Measurements from ENCODE around the gene YES1. TPM values are rescaled to one million over a fixed set of nuclear protein-coding genes. Genes with fewer than 3 reads are reported as not detected.

Gene YES1
- total RNA-seq, 1 experiment from 2014 or later, result 84.5 TPM

- Histone ChIP-seq H2AFZ (ENCODE audit: low read depth, low read length, poor library complexity, severe bottlenecking) (no peak overlapping the region), H3K27me3 (ENCODE audit: insufficient read depth, low read length) (no peaks in the 10 kb centered on the region), H4K20me1 (ENCODE audit: insufficient read depth) (no peaks in the 10 kb centered on the region), H3K9ac (ENCODE audit: low read length) (no peak overlapping the region), H3K4me1 (ENCODE audit: control insufficient read depth in 1 of 2, insufficient read depth in 2 of 2, low read length in 2 of 2) (peaks cover 5 to 9% of the 10 kb centered on the region in 2 experiments; a peak in 2 of 4 replicates), H3K9me2 (ENCODE audit: insufficient read depth) (no peaks in the 10 kb centered on the region), H3K79me2 (ENCODE audit: insufficient read depth, low read length) (no peaks in the 10 kb centered on the region), H3K36me3 (ENCODE audit: control insufficient read depth in 1 of 2, insufficient read depth in 2 of 2, low read length in 2 of 2) (no peaks in the 10 kb centered on the region), H3K4me2 (ENCODE audit: low read length) (no peak overlapping the region), H3K9me3 (ENCODE audit: control insufficient read depth in 1 of 2, insufficient read depth in 1 of 2, low read depth in 1 of 2, low read length in 2 of 2) (no peaks in the 10 kb centered on the region), H3K4me3 (replicated peaks in 1 of 2; ENCODE audit: low read depth in 1 of 2, low read length in 2 of 2) (no peak overlapping the region), H3K27ac (ENCODE audit: low read depth, low read length) (no peak overlapping the region)
- ChIA-PET POLR2A (no interaction called here), RAD21 (ENCODE audit: low non-redundant PET in 1 of 2, low total read pairs in 2 of 2, uncharacterized antibody in 2 of 2, unreplicated experiment in 2 of 2) (no interaction called here), CTCF (interaction anchor here (1.4 kb wide), 2 partner anchors 83 to 202 kb away, joined by 3 to 5 read pairs; no protein-coding TSS in a partner anchor)
- ATAC-seq (no peak), DNase-seq (ENCODE audit: low read depth, low spot score) (no peak)
- no TSS peak for BruUV-seq (replicated peaks)
- intact Hi-C loops (cut with micrococcal nuclease), result no loop called here
- no peak for TF ChIP-seq RAD21 (IDR thresholded peaks at IDR 0.05; ENCODE audit: low read depth)
Measured at GRCh38 chr18:825891-826585, 14.0 kb upstream of the YES1 start.

GRCh38 chr18:824179-824578 lies 12.1 kb upstream of the YES1 start:
- TF ChIP-seq RAD21 (IDR thresholded peaks at IDR 0.05; ENCODE audit: low read depth) (no peak), JUND (IDR thresholded peaks at IDR 0.05) (no peak), ZBTB33 (IDR thresholded peaks at IDR 0.05; ENCODE audit: extremely low read depth, insufficient replicate concordance, low read length) (no peak), ELF1 (IDR thresholded peaks at IDR 0.05; ENCODE audit: borderline replicate concordance, low read depth) (no peak), ZFX (IDR thresholded peaks at IDR 0.05) (no peak), ATF3 (IDR thresholded peaks at IDR 0.05) (no peak), SRF (IDR thresholded peaks at IDR 0.05; ENCODE audit: low read depth) (no peak), REST (IDR thresholded peaks at IDR 0.05; ENCODE audit: low read depth) (no peak), POLR2AphosphoS5 (IDR thresholded peaks at IDR 0.05; ENCODE audit: low read depth, low read length) (no peak), POLR2A (IDR thresholded peaks at IDR 0.05; ENCODE audit: borderline replicate concordance, extremely low read depth, insufficient read depth, insufficient read length) (no peak), FOSL1 (IDR thresholded peaks at IDR 0.05; ENCODE audit: low read depth) (no peak), EGR1 (IDR thresholded peaks at IDR 0.05; ENCODE audit: low read depth) (no peak)
- Histone ChIP-seq H3K4me2 (ENCODE audit: low read length) (no peak overlapping the region), H3K36me3 (ENCODE audit: control insufficient read depth in 1 of 2, insufficient read depth in 2 of 2, low read length in 2 of 2) (no peaks in the 10 kb centered on the region), H3K9ac (ENCODE audit: low read length) (no peak overlapping the region), H3K79me2 (ENCODE audit: insufficient read depth, low read length) (no peaks in the 10 kb centered on the region), H3K9me3 (ENCODE audit: control insufficient read depth in 1 of 2, insufficient read depth in 1 of 2, low read depth in 1 of 2, low read length in 2 of 2) (no peaks in the 10 kb centered on the region), H4K20me1 (ENCODE audit: insufficient read depth) (no peaks in the 10 kb centered on the region), H3K27ac (ENCODE audit: low read depth, low read length) (no peak overlapping the region), H3K4me3 (replicated peaks in 1 of 2; ENCODE audit: low read depth in 1 of 2, low read length in 2 of 2) (no peak overlapping the region), H3K27me3 (ENCODE audit: insufficient read depth, low read length) (no peaks in the 10 kb centered on the region), H3K9me2 (ENCODE audit: insufficient read depth) (no peaks in the 10 kb centered on the region), H3K4me1 (ENCODE audit: control insufficient read depth in 1 of 2, insufficient read depth in 2 of 2, low read length in 2 of 2) (no peaks in the 10 kb centered on the region), H2AFZ (ENCODE audit: low read depth, low read length, poor library complexity, severe bottlenecking) (no peak overlapping the region)
- ChIA-PET POLR2A (no interaction called here), CTCF (interaction anchor here (0.8 kb wide), 1 partner anchor 10 kb away, joined by 4 read pairs; no protein-coding TSS in a partner anchor), RAD21 (ENCODE audit: low non-redundant PET in 1 of 2, low total read pairs in 2 of 2, uncharacterized antibody in 2 of 2, unreplicated experiment in 2 of 2) (interaction anchor here in 1 of 2 experiments (0.6 kb wide), 2 partner anchors 38 to 317 kb away, joined by 3 read pairs; no protein-coding TSS in a partner anchor)
- no TSS peak for BruUV-seq (replicated peaks)
- no peak for DNase-seq (ENCODE audit: low read depth, low spot score)
- intact Hi-C loops (cut with micrococcal nuclease), result no loop called here
- no peak for ATAC-seq
